ENCODE data around the gene IGSF23. TPM values are rescaled to one million over a fixed set of nuclear protein-coding genes. Genes with fewer than 3 reads are reported as not detected.

IGSF23 gene
- polyA plus RNA-seq, 3 donors = 0.23 to 0.46 (median 0.44) TPM

- H3K9ac ChIP-seq (ENCODE audit: insufficient read depth, low read length, poor library complexity, severe bottlenecking) = no peak within 1 kb of the TSS
- no peak within 1 kb of the TSS for H3K4me3 Mint-ChIP-seq
- no peaks in the 10 kb centered on the region for H3K36me3 Mint-ChIP-seq
- H3K79me2 ChIP-seq (ENCODE audit: insufficient read depth, low read length) = no peaks in the 10 kb centered on the region
- TF ChIP-seq CTCF (IDR thresholded peaks at IDR 0.05) = no peak
- H3K4me2 ChIP-seq (replicated peaks; ENCODE audit: extremely low read depth, low read length, poor library complexity, severe bottlenecking) = no peak within 1 kb of the TSS
- WGBS (ENCODE audit: insufficient coverage) = 100% methylated on average over 1 of the region's 2 CpGs
- H3K4me3 ChIP-seq (replicated peaks in 1 of 3; ENCODE audit: low read depth in 2 of 3, low read length in 3 of 3) = no peak within 1 kb of the TSS
- no peak for DNase-seq
- H3K27ac ChIP-seq (ENCODE audit: low read depth in 1 of 2, low read length in 2 of 2) = no peak within 1 kb of the TSS
- H3K36me3 ChIP-seq (replicated peaks in 1 of 2; ENCODE audit: control insufficient read depth in 1 of 2, insufficient read depth in 2 of 2, low read length in 2 of 2) = no peaks in the 10 kb centered on the region
- intact Hi-C loops (cut with micrococcal nuclease) = no loop called here
- no peak within 1 kb of the TSS for H2AFZ ChIP-seq (ENCODE audit: insufficient read depth, low read depth, low read length, poor library complexity, severe bottlenecking)
- H3K9me3 ChIP-seq (replicated peaks in 1 of 2; ENCODE audit: control insufficient read depth in 1 of 2, insufficient read depth in 1 of 2, low read length in 2 of 2) = no peaks in the 10 kb centered on the region
- H3K27ac Mint-ChIP-seq = no peak within 1 kb of the TSS
- H3K9me3 Mint-ChIP-seq = peaks cover 0 to 4% (median 0%) of the 10 kb centered on the region in 7 donors
- no peaks in the 10 kb centered on the region for H4K20me1 ChIP-seq (ENCODE audit: insufficient read depth, low read length)
- no peaks in the 10 kb centered on the region for H3K4me1 Mint-ChIP-seq
- peaks cover 2 to 7% (median 4%) of the 10 kb centered on the region in 3 donors for H3K27me3 Mint-ChIP-seq (ENCODE audit: low read depth in 3 of 3)
- H3K4me1 ChIP-seq (ENCODE audit: control insufficient read depth in 1 of 2, insufficient read depth in 2 of 2, low read length in 2 of 2) = no peaks in the 10 kb centered on the region
- H3K27me3 ChIP-seq (ENCODE audit: control insufficient read depth in 2 of 2, insufficient read depth in 2 of 2, low read length in 2 of 2) = no peaks in the 10 kb centered on the region
Measured at GRCh38 chr19:44671400-44671799, 58.0 kb downstream of the IGSF23 start, which contains the start of gene CEACAM19. TSS of gene CEACAM19 (plus strand) at chr19:44671482. CDS start at chr19:44671932, 450 bp downstream.

- peaks cover 0 to 4% (median 0%) of the 10 kb centered on the region in 7 donors for H3K9me3 Mint-ChIP-seq
- WGBS (ENCODE audit: insufficient coverage) = 100% methylated on average over 1 of the region's 1 CpG
- H3K36me3 Mint-ChIP-seq = no peaks in the 10 kb centered on the region
Measured at GRCh38 chr19:44672226-44672625, 58.9 kb downstream of the IGSF23 start.

More at GRCh38 chr19:44672226-44672625, 58.9 kb downstream of the IGSF23 start:
- no peak overlapping the region for H3K4me3 ChIP-seq (replicated peaks in 1 of 3; ENCODE audit: low read depth in 2 of 3, low read length in 3 of 3)
- Mint-ChIP-seq H3K27me3 (ENCODE audit: low read depth in 3 of 3) (peaks cover 2 to 7% (median 5%) of the 10 kb centered on the region in 3 donors), H3K4me1 (peaks cover 3% of the 10 kb centered on the region), H3K4me3 (no peak overlapping the region), H3K27ac (no peak overlapping the region)
- no peak for DNase-seq
- H2AFZ ChIP-seq (ENCODE audit: insufficient read depth, low read depth, low read length, poor library complexity, severe bottlenecking) = no peak overlapping the region
- H3K9me3 ChIP-seq (replicated peaks in 1 of 2; ENCODE audit: control insufficient read depth in 1 of 2, insufficient read depth in 1 of 2, low read length in 2 of 2) = no peaks in the 10 kb centered on the region
- no peak overlapping the region for H3K4me2 ChIP-seq (replicated peaks; ENCODE audit: extremely low read depth, low read length, poor library complexity, severe bottlenecking)
- TF ChIP-seq CTCF (IDR thresholded peaks at IDR 0.05) = no peak
- H3K4me1 ChIP-seq (ENCODE audit: control insufficient read depth in 1 of 2, insufficient read depth in 2 of 2, low read length in 2 of 2) = peaks cover 3 to 5% of the 10 kb centered on the region in 2 donors
- H3K79me2 ChIP-seq (ENCODE audit: insufficient read depth, low read length) = no peaks in the 10 kb centered on the region
- no peak overlapping the region for H3K27ac ChIP-seq (ENCODE audit: low read depth in 1 of 2, low read length in 2 of 2)
- H3K36me3 ChIP-seq (replicated peaks in 1 of 2; ENCODE audit: control insufficient read depth in 1 of 2, insufficient read depth in 2 of 2, low read length in 2 of 2) = no peaks in the 10 kb centered on the region
- no peak overlapping the region for H3K9ac ChIP-seq (ENCODE audit: insufficient read depth, low read length, poor library complexity, severe bottlenecking)
- intact Hi-C loops (cut with micrococcal nuclease) = no loop called here
- H3K27me3 ChIP-seq (ENCODE audit: control insufficient read depth in 2 of 2, insufficient read depth in 2 of 2, low read length in 2 of 2) = no peaks in the 10 kb centered on the region
- no peaks in the 10 kb centered on the region for H4K20me1 ChIP-seq (ENCODE audit: insufficient read depth, low read length)
